GM18870 (cell line): ENCODE results near the gene ELF3.
"Not testable (repeated sequence)": the region's sequence is repeated elsewhere in the genome, so short reads cannot be mapped to it uniquely, and the experiment has no call there.

Experiments used
- ATAC-seq: cut with Tn5 transposase; IDR thresholded peaks from one replicate; pipeline ENCODE4 v1.9.1; 2021; ENCODE audit warnings: moderate library complexity; ENCODE audit not compliant: unreplicated experiment

Gene ELF3

GRCh38 chr1:202010180-202011015, at the start of gene ELF3:
ELF3 (plus strand) TSS chr1:202010587; CDS start chr1:202011137, 550 bp downstream.
- peak; percentile 89 for ATAC-seq

GRCh38 chr1:201962382-201962781, 48.0 kb upstream of the ELF3 start:
- ATAC-seq: not testable (repeated sequence)

- no peak for ATAC-seq
Measured at GRCh38 chr1:201964261-201964660, 46.1 kb upstream of the ELF3 start.

- no peak for ATAC-seq
Measured at GRCh38 chr1:201966171-201966570, 44.2 kb upstream of the ELF3 start.

- ATAC-seq: no peak
Measured at GRCh38 chr1:201968202-201968925, 42.0 kb upstream of the ELF3 start.

- ATAC-seq: no peak
Measured at GRCh38 chr1:201970334-201971159, 39.8 kb upstream of the ELF3 start.

- ATAC-seq: peak; percentile 51
Measured at GRCh38 chr1:201982082-201982622, 28.2 kb upstream of the ELF3 start.

- ATAC-seq: peak; percentile 42
Measured at GRCh38 chr1:201982623-201983379, 27.6 kb upstream of the ELF3 start, which contains the start of gene RNPEP. RNPEP (plus strand) TSS chr1:201982648; CDS start chr1:201982667, 19 bp downstream.

GRCh38 chr1:201983380-201983805, 27.0 kb upstream of the ELF3 start:
- peak; percentile 19 for ATAC-seq

GRCh38 chr1:201984446-201984845, 25.9 kb upstream of the ELF3 start:
- no peak for ATAC-seq

GRCh38 chr1:201985355-201985754, 25.0 kb upstream of the ELF3 start:
- no peak for ATAC-seq

GRCh38 chr1:201988601-201989000, 21.8 kb upstream of the ELF3 start:
- ATAC-seq: no peak

GRCh38 chr1:201989354-201990128, 20.8 kb upstream of the ELF3 start:
- no peak for ATAC-seq

- no peak for ATAC-seq
Measured at GRCh38 chr1:201990427-201990826, 20.0 kb upstream of the ELF3 start.

GRCh38 chr1:201999625-202000238, 10.7 kb upstream of the ELF3 start:
- ATAC-seq: no peak

GRCh38 chr1:202002507-202002906, 7.9 kb upstream of the ELF3 start:
- no peak for ATAC-seq

- no peak for ATAC-seq
Measured at GRCh38 chr1:202004711-202005110, 5.7 kb upstream of the ELF3 start.

GRCh38 chr1:202005958-202006357, 4.4 kb upstream of the ELF3 start:
- ATAC-seq: no peak

GRCh38 chr1:202007304-202007703, 3.1 kb upstream of the ELF3 start:
- no peak for ATAC-seq
